ENCODE results near the gene KLHL26. TPM values are rescaled to one million over a fixed set of nuclear protein-coding genes. Genes with fewer than 3 reads are reported as not detected.

Gene KLHL26
- polyA plus RNA-seq, 2 of the 4 experiments (the other 2 are of a cell fraction) = 1.1 to 2.0 TPM

DNA sequence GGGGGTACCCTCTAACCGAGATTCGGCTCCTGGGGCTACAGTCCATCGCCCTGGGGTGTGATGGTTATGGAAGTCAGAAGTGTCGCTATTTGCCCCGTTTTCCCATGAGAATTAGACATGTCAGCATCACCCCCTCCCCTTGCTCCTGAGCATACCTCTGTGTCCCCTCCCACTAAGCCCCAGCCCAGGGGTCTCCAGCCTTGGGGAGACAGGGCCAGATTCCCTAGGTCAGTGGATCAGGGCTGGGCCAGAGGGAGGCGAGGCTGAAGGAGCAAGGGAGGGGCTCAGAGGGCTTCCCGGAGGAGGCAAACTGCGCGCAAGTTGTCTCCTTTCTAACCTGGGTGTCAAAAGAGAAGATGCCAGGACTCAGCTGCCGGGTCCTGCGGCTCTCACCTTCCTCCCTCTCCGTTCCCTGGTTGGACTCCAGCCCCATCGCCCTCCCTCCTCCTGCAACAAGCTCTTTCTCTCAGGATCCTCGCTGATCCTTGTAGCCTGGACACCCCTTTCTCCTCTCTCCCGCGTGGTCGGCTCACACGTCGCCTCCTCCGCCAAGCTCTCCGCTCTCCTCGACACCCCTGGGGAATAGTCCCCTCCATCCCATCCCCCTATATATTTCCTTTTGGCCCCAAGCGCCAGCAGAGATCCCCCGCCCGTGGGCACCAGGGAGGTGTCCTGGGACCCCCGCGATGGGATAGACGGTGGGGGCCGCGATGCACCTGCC is 24.6 kb upstream of the KLHL26 start:
- CTCF ChIA-PET = interaction anchor here (0.7 to 1.5 kb wide), 7 partner anchors 13 to 64 kb away, joined by 3 to 5 read pairs (median 4); no protein-coding TSS in a partner anchor
- Histone ChIP-seq H3K4me3 (peak overlapping the region; percentile 53), H3K27ac (peak overlapping the region; percentile 25 to 82; a peak in 4 of 6 replicates), H3K4me2 (peak overlapping the region; percentile 90), H3K9me3 (no peaks in the 10 kb centered on the region), H3K4me1 (peaks cover 24% of the 10 kb centered on the region; the same call in 2 of the 3 replicates)
- POLR2A ChIA-PET = interaction anchor here (0.5 to 1.0 kb wide), 2 partner anchors 23 to 153 kb away, joined by 3 to 5 read pairs; no protein-coding TSS in a partner anchor
- DNase-seq (ENCODE audit: low read depth in 1 of 2, low spot score in 1 of 2) (peak in 1 of 2 experiments; percentile 31), ATAC-seq (peak; percentile 23 to 43; a peak in 5 of 6 replicates), FAIRE-seq (no peak)
- 4% methylated on average over 18 of the region's 30 CpGs for WGBS (ENCODE audit: missing lambda C conversion rate)
- TF ChIP-seq ZFP36 (IDR thresholded peaks at IDR 0.05; ENCODE audit: borderline replicate concordance, partially characterized antibody) = peak; percentile 87
- TF ChIP-seq PHF8 (IDR thresholded peaks at IDR 0.05; ENCODE audit: borderline replicate concordance, low read depth) = no peak
- TF ChIP-seq, protein P1, sequence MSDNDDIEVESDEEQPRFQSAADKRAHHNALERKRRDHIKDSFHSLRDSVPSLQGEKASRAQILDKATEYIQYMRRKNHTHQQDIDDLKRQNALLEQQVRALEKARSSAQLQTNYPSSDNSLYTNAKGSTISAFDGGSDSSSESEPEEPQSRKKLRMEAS (IDR thresholded peaks at IDR 0.05) = 0 out of 2 replicates have a peak, but pooled peaks have one; percentile 18
- no peak for TF ChIP-seq SREBF2 (IDR thresholded peaks at IDR 0.05)
- TF ChIP-seq, protein P2, sequence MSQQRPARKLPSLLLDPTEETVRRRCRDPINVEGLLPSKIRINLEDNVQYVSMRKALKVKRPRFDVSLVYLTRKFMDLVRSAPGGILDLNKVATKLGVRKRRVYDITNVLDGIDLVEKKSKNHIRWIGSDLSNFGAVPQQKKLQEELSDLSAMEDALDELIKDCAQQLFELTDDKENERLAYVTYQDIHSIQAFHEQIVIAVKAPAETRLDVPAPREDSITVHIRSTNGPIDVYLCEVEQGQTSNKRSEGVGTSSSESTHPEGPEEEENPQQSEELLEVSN (IDR thresholded peaks at IDR 0.05; ENCODE audit: borderline replicate concordance, low read depth) = 0 out of 2 replicates have a peak, but pooled peaks have one; percentile 31
- no peak for TF ChIP-seq JUN (IDR thresholded peaks at IDR 0.05)
- TF ChIP-seq SMC3 (IDR thresholded peaks at IDR 0.05) = no peak
- no peak for TF ChIP-seq CBX2 (IDR thresholded peaks at IDR 0.05; ENCODE audit: borderline replicate concordance, low read depth)

DNA sequence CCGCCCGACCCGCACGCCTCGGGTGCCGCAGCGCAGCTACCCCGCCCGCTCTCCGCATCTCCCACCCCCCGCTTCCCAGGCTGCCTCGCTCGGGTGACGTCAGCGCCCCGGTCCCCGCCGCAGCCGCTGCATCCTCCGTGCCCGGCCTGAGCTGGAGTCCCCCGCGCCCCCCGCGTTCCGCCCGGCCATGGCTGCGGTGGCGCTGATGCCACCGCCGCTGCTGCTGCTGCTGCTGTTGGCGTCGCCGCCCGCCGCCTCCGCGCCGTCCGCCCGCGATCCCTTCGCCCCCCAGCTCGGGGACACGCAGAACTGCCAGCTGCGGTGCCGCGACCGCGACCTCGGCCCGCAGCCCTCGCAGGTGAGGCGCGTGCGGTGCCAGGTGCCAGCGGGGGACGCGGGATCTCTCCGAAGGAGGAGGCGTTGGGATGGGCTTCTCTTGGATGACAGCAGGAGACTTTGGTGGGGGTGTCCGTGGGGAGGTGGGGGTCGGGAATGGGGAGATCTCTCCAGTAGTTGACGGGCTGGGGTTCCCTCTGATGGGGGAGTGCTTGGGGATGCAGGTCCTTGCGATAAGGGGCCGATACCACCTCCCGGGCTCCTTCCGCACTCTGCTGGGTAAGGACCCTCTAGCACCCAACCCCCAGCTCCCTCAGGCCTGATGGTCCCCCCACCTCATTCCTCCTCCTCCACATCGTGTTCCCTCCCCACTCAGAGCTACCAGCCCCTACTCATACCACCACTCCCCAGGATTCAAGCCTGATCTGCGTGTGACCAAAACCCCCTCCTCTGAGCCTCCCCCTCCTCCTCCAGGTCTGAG is 23.8 kb upstream of the KLHL26 start, which contains the start of gene TMEM59L:
Gene TMEM59L, plus strand, starts transcription at position 99 of the 817 bp plus-strand sequence. Its CDS starts 89 bp downstream, at position 188.
- H3K27ac ChIP-seq = peak within 1 kb of the TSS; percentile 25 to 82; a peak in 4 of 6 replicates
- H3K4me2 ChIP-seq = peak within 1 kb of the TSS; percentile 90
- peak within 1 kb of the TSS; percentile 53 for H3K4me3 ChIP-seq
- H3K4me1 ChIP-seq = peaks cover 16% of the 10 kb centered on the region; the same call in 2 of the 3 replicates
- DNase-seq (ENCODE audit: low read depth in 1 of 2, low spot score in 1 of 2) (no peak), ATAC-seq (peak; percentile 26 to 33; a peak in 2 of 6 replicates), FAIRE-seq (no peak)
- TF ChIP-seq PHF8 (IDR thresholded peaks at IDR 0.05; ENCODE audit: borderline replicate concordance, low read depth) = no peak
- TF ChIP-seq HDAC2 (IDR thresholded peaks at IDR 0.05) = no peak
- no peak for TF ChIP-seq TFCP2L1 (CRISPR knock-in tag; IDR thresholded peaks at IDR 0.05)
- TF ChIP-seq RARB (CRISPR knock-in tag; IDR thresholded peaks at IDR 0.05) = no peak
- TF ChIP-seq RNF2 (IDR thresholded peaks at IDR 0.05; ENCODE audit: borderline replicate concordance, low read depth) = no peak
- TF ChIP-seq, protein P3, sequence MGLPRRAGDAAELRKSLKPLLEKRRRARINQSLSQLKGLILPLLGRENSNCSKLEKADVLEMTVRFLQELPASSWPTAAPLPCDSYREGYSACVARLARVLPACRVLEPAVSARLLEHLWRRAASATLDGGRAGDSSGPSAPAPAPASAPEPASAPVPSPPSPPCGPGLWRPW (IDR thresholded peaks at IDR 0.05) = no peak
- TF ChIP-seq FOSB (CRISPR knock-in tag; IDR thresholded peaks at IDR 0.05) = no peak
- TF ChIP-seq CBX8 (IDR thresholded peaks at IDR 0.05) = no peak
- no peak for TF ChIP-seq RFX5 (IDR thresholded peaks at IDR 0.05)
- no peak for TF ChIP-seq TP53 (CRISPR knock-in tag; IDR thresholded peaks at IDR 0.05)
- TF ChIP-seq CBX2 (IDR thresholded peaks at IDR 0.05; ENCODE audit: borderline replicate concordance, low read depth) = no peak
- TF ChIP-seq KDM1A (IDR thresholded peaks at IDR 0.05; ENCODE audit: low read depth) = no peak
- no peak for TF ChIP-seq MYC (IDR thresholded peaks at IDR 0.05; ENCODE audit: borderline replicate concordance, low read length)
- no peak for TF ChIP-seq HOXA7 (CRISPR knock-in tag; IDR thresholded peaks at IDR 0.05)
- TF ChIP-seq, protein P2 (IDR thresholded peaks at IDR 0.05; ENCODE audit: borderline replicate concordance, low read depth) = no peak
- TF ChIP-seq ZNF302 (CRISPR knock-in tag; IDR thresholded peaks at IDR 0.05) = no peak
- CTCF ChIA-PET = interaction anchor here (0.8 to 1.5 kb wide), 6 partner anchors 14 to 64 kb away, joined by 3 to 5 read pairs (median 4); no protein-coding TSS in a partner anchor
- POLR2A ChIA-PET = interaction anchor here (1.0 kb wide), 1 partner anchor 24 kb away, joined by 3 read pairs; no protein-coding TSS in a partner anchor
- H3K9me3 ChIP-seq = no peaks in the 10 kb centered on the region
- WGBS (ENCODE audit: missing lambda C conversion rate) = 57% methylated on average over 3 of the region's 70 CpGs

Measured in A549 (cell line).